ENCODE measurements around the gene STK32C. TPM values are rescaled to one million over a fixed set of nuclear protein-coding genes. Genes with fewer than 3 reads are reported as not detected.

STK32C gene
- total and polyA plus RNA-seq, 10 of the 15 experiments (the other 5 are each of a cell fraction or from before 2014, with no cell fraction given) = 1.5 to 18.1 (median 6.4) TPM

- 53% methylated on average over 43 of the region's 48 CpGs for WGBS (ENCODE audit: insufficient coverage, insufficient replicate concordance, low lambda C conversion rate, missing lambda C conversion rate)
- Histone ChIP-seq H4K20me1 (ENCODE audit: control insufficient read depth, insufficient read depth) (no peaks in the 10 kb centered on the region), H3K27me3 (replicated peaks in 1 of 2; ENCODE audit: control insufficient read depth in 2 of 2, insufficient read depth in 2 of 2, low read length in 1 of 2) (no peaks in the 10 kb centered on the region), H2AFZ (ENCODE audit: control insufficient read depth, low read depth, low read length) (no peak overlapping the region), H3K9me3 (replicated peaks; ENCODE audit: control insufficient read depth, insufficient read depth, low read length) (no peaks in the 10 kb centered on the region), H3K4me1 (ENCODE audit: control insufficient read depth, insufficient read depth, low read length) (no peaks in the 10 kb centered on the region), H3K4me3 (no peak overlapping the region), H3K36me3 (ENCODE audit: control insufficient read depth in 2 of 2, insufficient read depth in 2 of 2, low read length in 1 of 2) (no peaks in the 10 kb centered on the region), H3K79me2 (ENCODE audit: control insufficient read depth, insufficient read depth, low read length) (no peaks in the 10 kb centered on the region), H3K4me2 (ENCODE audit: control insufficient read depth, insufficient read depth) (no peak overlapping the region), H3K27ac (ENCODE audit: control insufficient read depth, insufficient read depth) (no peak overlapping the region), H3K9ac (ENCODE audit: control insufficient read depth, insufficient read depth, low read length) (no peak overlapping the region)
- intact Hi-C loops (cut with micrococcal nuclease; ENCODE audit: unreplicated experiment) = no loop called here
- DNase-seq (ENCODE audit: low read depth, low spot score) (no peak), ATAC-seq (no peak), FAIRE-seq (no peak)
- ChIA-PET RAD21 (ENCODE audit: unreplicated experiment) (no interaction called here), SMC1A (ENCODE audit: uncharacterized antibody, unreplicated experiment) (no interaction called here), POLR2A (no interaction called here), CTCF (no interaction called here)
- in situ Hi-C loops (cut with MboI) = no loop called here
- no TSS peak for BruUV-seq (replicated peaks)
- TF ChIP-seq NFYA (IDR thresholded peaks at IDR 0.05; ENCODE audit: borderline replicate concordance, low read depth, low read length) = no peak
- TF ChIP-seq NFXL1 (IDR thresholded peaks at IDR 0.05; ENCODE audit: borderline replicate concordance) = no peak
- no peak for TF ChIP-seq TCF7 (IDR thresholded peaks at IDR 0.05; ENCODE audit: borderline replicate concordance)
- TF ChIP-seq SMAD1 (IDR thresholded peaks at IDR 0.05; ENCODE audit: low read depth, partially characterized antibody) = no peak
Observed at GRCh38 chr10:132207536-132208461, 100.0 kb downstream of the STK32C start.

- in situ Hi-C loops (cut with MboI) (no loop called here), intact Hi-C loops (cut with micrococcal nuclease; ENCODE audit: unreplicated experiment) (no loop called here)
- no peaks in the 10 kb centered on the region for H3K79me2 ChIP-seq (ENCODE audit: control insufficient read depth, insufficient read depth, low read length)
- H3K27ac ChIP-seq (ENCODE audit: control insufficient read depth, insufficient read depth) = no peak overlapping the region
- no peaks in the 10 kb centered on the region for H3K36me3 ChIP-seq (ENCODE audit: control insufficient read depth in 2 of 2, insufficient read depth in 2 of 2, low read length in 1 of 2)
- H4K20me1 ChIP-seq (ENCODE audit: control insufficient read depth, insufficient read depth) = no peaks in the 10 kb centered on the region
- no peaks in the 10 kb centered on the region for H3K27me3 ChIP-seq (replicated peaks in 1 of 2; ENCODE audit: control insufficient read depth in 2 of 2, insufficient read depth in 2 of 2, low read length in 1 of 2)
- SMC1A ChIA-PET (ENCODE audit: uncharacterized antibody, unreplicated experiment) = no interaction called here
- no peak overlapping the region for H3K4me3 ChIP-seq
- no TSS peak for BruUV-seq (replicated peaks)
- no peak overlapping the region for H3K4me2 ChIP-seq (ENCODE audit: control insufficient read depth, insufficient read depth)
- no peaks in the 10 kb centered on the region for H3K9me3 ChIP-seq (replicated peaks; ENCODE audit: control insufficient read depth, insufficient read depth, low read length)
- RAD21 ChIA-PET (ENCODE audit: unreplicated experiment) = no interaction called here
- no peak for TF ChIP-seq ATF3 (IDR thresholded peaks at IDR 0.05; ENCODE audit: borderline replicate concordance, extremely low read depth, low read depth, low read length)
- TF ChIP-seq ZNF384 (IDR thresholded peaks at IDR 0.05; ENCODE audit: borderline replicate concordance, low read depth, low read length) = no peak
- TF ChIP-seq POLR2AphosphoS5 (IDR thresholded peaks at IDR 0.05; ENCODE audit: low read length) = no peak
- TF ChIP-seq MXI1 (IDR thresholded peaks at IDR 0.05; ENCODE audit: low read depth, low read length) = no peak
- TF ChIP-seq ATF7 (IDR thresholded peaks at IDR 0.05; ENCODE audit: low read depth) = no peak
- no peak for TF ChIP-seq RCOR1 (conservative IDR thresholded peaks at IDR 0.05; ENCODE audit: low read depth, low read length)
- WGBS (ENCODE audit: insufficient coverage, insufficient replicate concordance, low lambda C conversion rate, missing lambda C conversion rate) = 59% methylated on average over 27 of the region's 29 CpGs
- no peaks in the 10 kb centered on the region for H3K4me1 ChIP-seq (ENCODE audit: control insufficient read depth, insufficient read depth, low read length)
- no peak overlapping the region for H3K9ac ChIP-seq (ENCODE audit: control insufficient read depth, insufficient read depth, low read length)
- CTCF ChIA-PET = no interaction called here
- POLR2A ChIA-PET = no interaction called here
- H2AFZ ChIP-seq (ENCODE audit: control insufficient read depth, low read depth, low read length) = no peak overlapping the region
- FAIRE-seq = no peak
- no peak for ATAC-seq
- DNase-seq (ENCODE audit: low read depth, low spot score) = no peak
Observed at GRCh38 chr10:132206806-132207535, 100.8 kb downstream of the STK32C start.

Measured in GM12878 (cell line).